HCT116 (cell line): ENCODE results near the gene TMEM232. TPM values are rescaled to one million over a fixed set of nuclear protein-coding genes. Genes with fewer than 3 reads are reported as not detected.
A peak's percentile ranks its signal among the peaks of the same experiment; 100 is the strongest.

Source experiments
- ATAC-seq: fragments of 200-7000 bp; cut with Tn5 transposase; 2 replicates; pipeline ENCODE4 v1.9.1; 2020; ENCODE audit warnings: mild to moderate bottlenecking, moderate library complexity
- BruUV-seq: library from RNA; stranded (reverse); fragments of 400-500 nt; replicated peaks from 2 replicates; lab custom pipeline; 2021; lab: Mats Ljungman, UMichigan
- CTCF ChIA-PET: fragments of 300-600 bp; sonication (Branson Sonifier 250); formaldehyde crosslinking; loops from one replicate; lab custom pipeline; 2021; ENCODE audit warnings: antibody characterized with exemption; lab: Charles Lee
- POLR2A ChIA-PET: fragments of 300-600, 350-600 bp; sonication (Branson Sonifier 250); formaldehyde crosslinking; loops from one replicate; lab custom pipeline; 2021; ENCODE audit warnings: antibody characterized with exemption; lab: Charles Lee
- RAD21 ChIA-PET, 2 experiments: fragments of 300-600 bp; sonication (Branson Sonifier 250); formaldehyde crosslinking; loops; one replicate each; lab custom pipeline; 2023; ENCODE audit warnings: low total read pairs in 2 of 2; ENCODE audit not compliant: uncharacterized antibody in 2 of 2, unreplicated experiment in 2 of 2, low non-redundant PET in 1 of 2; lab: Charles Lee
- DNase-seq: peaks from one replicate; pipeline ENCODE4 v3.0.0-alpha.2; 2010; ENCODE audit warnings: low read depth, low spot score
- H2AFZ ChIP-seq: fragments of 200-600 bp; shearing (Covaris generic), sonication (generic); 2 replicates; pipeline ENCODE4 v1.6.1; 2017; ENCODE audit warnings: low read depth, mixed run types, mixed read lengths, antibody characterized with exemption, low read length; ENCODE audit not compliant: poor library complexity, severe bottlenecking
- H3K27ac ChIP-seq: 2 replicates; pipeline ENCODE4 v1.5.1; 2012; ENCODE audit warnings: low read depth, low read length
- H3K27me3 ChIP-seq: fragments of 200-600 bp; sonication (generic); 2 replicates; pipeline ENCODE4 v1.6.1; 2016; ENCODE audit warnings: mixed run types, low read length, mixed read lengths; ENCODE audit not compliant: insufficient read depth
- H3K36me3 ChIP-seq, 2 experiments: fragments of 200-500 bp in 1 of 2; fragments of 200-600 bp in 1 of 2; sonication (Bioruptor generic) in 1 of 2; sonication (generic) in 1 of 2; 2 replicates each; pipeline versions ENCODE4 v1.5.1 to v1.6.1; 2014 to 2016; ENCODE audit warnings: low read length in 2 of 2, inconsistent platforms in 1 of 2, mixed read lengths in 1 of 2, mixed run types in 1 of 2; ENCODE audit not compliant: insufficient read depth in 2 of 2, control insufficient read depth in 1 of 2
- H3K4me1 ChIP-seq, 2 experiments: fragments of 200-600 bp in 1 of 2; sonication (generic) in 1 of 2; 2 replicates each; pipeline versions ENCODE4 v1.5.1 to v1.6.1; 2012 to 2017; ENCODE audit warnings: low read length in 2 of 2, inconsistent platforms in 1 of 2, mild to moderate bottlenecking in 1 of 2, mixed read lengths in 1 of 2, mixed run types in 1 of 2, moderate library complexity in 1 of 2; ENCODE audit not compliant: insufficient read depth in 2 of 2, control insufficient read depth in 1 of 2
- H3K4me2 ChIP-seq: fragments of 200-600 bp; sonication (generic); 2 replicates; pipeline ENCODE4 v1.6.1; 2017; ENCODE audit warnings: mixed run types, low read length, mixed read lengths
- H3K4me3 ChIP-seq, 2 experiments: fragments of 200-600 bp in 1 of 2; sonication (generic) in 1 of 2; replicated peaks in 1 of 2; 2 replicates each; pipeline ENCODE4 v1.5.1; 2011 to 2016; ENCODE audit warnings: low read length in 2 of 2, control low read depth in 1 of 2, low read depth in 1 of 2, mild to moderate bottlenecking in 1 of 2, mixed read lengths in 1 of 2, mixed run types in 1 of 2
- H3K79me2 ChIP-seq: fragments of 200-600 bp; sonication (generic); 2 replicates; pipeline ENCODE4 v1.6.1; 2017; ENCODE audit warnings: mild to moderate bottlenecking, mixed run types, low read length, moderate library complexity, mixed read lengths; ENCODE audit not compliant: insufficient read depth
- H3K9ac ChIP-seq: fragments of 200-600 bp; sonication (generic); 2 replicates; pipeline ENCODE4 v1.6.1; 2016; ENCODE audit warnings: low read length, mixed read lengths
- H3K9me2 ChIP-seq: fragments of 200-600 bp; sonication (generic), shearing (Covaris generic); 2 replicates; pipeline ENCODE4 v1.6.1; 2017; ENCODE audit warnings: mixed run types, mild to moderate bottlenecking, moderate library complexity; ENCODE audit not compliant: insufficient read depth
- H3K9me3 ChIP-seq, 2 experiments: fragments of 200-500 bp in 1 of 2; fragments of 200-600 bp in 1 of 2; sonication (Bioruptor generic) in 1 of 2; sonication (generic) in 1 of 2; 2 replicates each; pipeline ENCODE4 v1.6.1; 2014 to 2017; ENCODE audit warnings: low read length in 2 of 2, mixed read lengths in 2 of 2, inconsistent platforms in 1 of 2, low read depth in 1 of 2, mild to moderate bottlenecking in 1 of 2, mixed run types in 1 of 2, moderate library complexity in 1 of 2; ENCODE audit not compliant: control insufficient read depth in 1 of 2, insufficient read depth in 1 of 2
- H4K20me1 ChIP-seq: fragments of 200-600 bp; sonication (generic), shearing (Covaris generic); 2 replicates; pipeline ENCODE4 v1.6.1; 2017; ENCODE audit warnings: mixed run types, mild to moderate bottlenecking, moderate library complexity; ENCODE audit not compliant: insufficient read depth
- CTCF ChIP-seq, 3 experiments: fragments of 200-600 bp in 1 of 3; sonication (generic) in 1 of 3; IDR thresholded peaks in 2 of 3; conservative IDR thresholded peaks in 1 of 3; 2 replicates each; pipeline ENCODE4 v1.5.1; 2012 to 2017; ENCODE audit warnings: low read depth in 2 of 3, low read length in 2 of 3, antibody characterized with exemption in 1 of 3, borderline replicate concordance in 1 of 3, control low read depth in 1 of 3, mild to moderate bottlenecking in 1 of 3, mixed read lengths in 1 of 3, mixed run types in 1 of 3, moderate library complexity in 1 of 3; ENCODE audit not compliant: insufficient read depth in 1 of 3
- FOSL1 ChIP-seq: IDR thresholded peaks from 2 replicates; pipeline ENCODE4 v1.6.1; 2012; ENCODE audit warnings: low read depth
- RAD21 ChIP-seq: IDR thresholded peaks from 2 replicates; pipeline ENCODE4 v1.6.1; 2012; ENCODE audit warnings: low read depth, mild to moderate bottlenecking
- REST ChIP-seq: IDR thresholded peaks from 2 replicates; pipeline ENCODE4 v1.6.1; 2012; ENCODE audit warnings: low read depth
- SRF ChIP-seq: IDR thresholded peaks from 2 replicates; pipeline ENCODE4 v1.6.1; 2012; ENCODE audit warnings: low read depth
- intact Hi-C: fragments of 100-400 bp; cut with micrococcal nuclease; formaldehyde crosslinking; loops from 2 replicates; pipeline ENCODE4 v1.10.0; 2022
- total RNA-seq: library from RNA; stranded (reverse); gene quantifications from one replicate; pipeline ENCODE4 v1.2.1, GENCODE V29; 2021; ENCODE audit not compliant: unreplicated experiment

The TMEM232 gene
- total RNA-seq, 1 experiment from 2014 or later, result 1.2 TPM

GRCh38 chr5:110442856-110443255 lies 283.6 kb downstream of the TMEM232 start (continued):
- TF ChIP-seq REST, result no peak
- TF ChIP-seq FOSL1, result no peak

- ATAC-seq, result peak; percentile 81
- Histone ChIP-seq H3K79me2 (no peaks in the 10 kb centered on the region), H3K27ac (no peak overlapping the region), H3K9me2 (no peaks in the 10 kb centered on the region), H3K4me1 (no peaks in the 10 kb centered on the region), H3K4me2 (no peak overlapping the region), H3K36me3 (no peaks in the 10 kb centered on the region), H4K20me1 (no peaks in the 10 kb centered on the region), H3K27me3 (no peaks in the 10 kb centered on the region), H3K9ac (no peak overlapping the region), H3K4me3 (no peak overlapping the region), H2AFZ (no peak overlapping the region), H3K9me3 (no peaks in the 10 kb centered on the region)
- RAD21 ChIA-PET, result interaction anchor here in 1 of 2 experiments (1.1 kb wide), 1 partner anchor 184 kb away, joined by 3 read pairs; no protein-coding TSS in a partner anchor
- DNase-seq, result peak; percentile 31
- intact Hi-C loops, result loop anchor here (1.0 kb wide), 2 partner anchors 149 to 184 kb away; no protein-coding TSS in a partner anchor
- TF ChIP-seq SRF (no peak), CTCF (IDR thresholded peaks at IDR 0.05 in 2 of 3, conservative IDR thresholded peaks at IDR 0.05 in 1 of 3; ENCODE audit: borderline replicate concordance in 1 of 3, insufficient read depth in 1 of 3, low read depth in 2 of 3, low read length in 2 of 3) (peak; percentile 57 to 68 (median 59); a peak in 5 of 6 replicates), RAD21 (peak; percentile 71)
- CTCF ChIA-PET, result interaction anchor here (1.0 to 1.5 kb wide), 2 partner anchors 11 to 184 kb away, joined by 3 to 10 read pairs; no protein-coding TSS in a partner anchor
- BruUV-seq, result no TSS peak
- POLR2A ChIA-PET, result interaction anchor here (1.1 kb wide), 1 partner anchor 55 kb away, joined by 3 read pairs; no protein-coding TSS in a partner anchor
Measured at GRCh38 chr5:110441035-110441434, 285.4 kb downstream of the TMEM232 start.
